Heart left ventricle (tissue), 13 donors: Measurements from ENCODE around the gene CETN1.

Experiments
- CTCF ChIP-seq, 12 donors: fragments of 200-600 bp; sonication (generic) in 4 of 12; IDR thresholded peaks; one replicate each; pipeline versions ENCODE4 v1.5.0 to v1.8.0; 2018 to 2022; ENCODE audit warnings: antibody characterized with exemption in 12 of 12, mild to moderate bottlenecking in 5 of 12
- POLR2A ChIP-seq, 2 donors: fragments of 450-650 bp; IDR thresholded peaks; one replicate each; pipeline ENCODE4 v1.6.1; 2017; ENCODE audit warnings: antibody characterized with exemption in 2 of 2, mild to moderate bottlenecking in 2 of 2, moderate library complexity in 2 of 2
- donor health status: ischemic (EF 13 %, LVEDD 7.1; RV severe dilation, severe dysfunction).
- donor health status: DM: no; HTN: yes; CAD: no.
- donor health status: DM: no; HTN: no; CAD: no.
- donor health status: ischemic (EF 25% LVEDD 6.9; RV normal size, moderate dysfunction).
- donor health status: ischemic (EF 25% LVEDD 5.7; RV mildly dilated, moderate dysfunction).
- donor health status: ischemic (EF 35%, LVEDD 5.7; RV mildly dilated, moderate dysfunction).
- donor health status: nonischemic (EF 11% LVEDD 7.7; RV severe dilation, severe dysfunction).
- donor health status: DM: yes; HTN: yes; CAD: no.
- donor health status: PGD.
- donor health status: ischemic (EF 29% LVEDD 5.4; RV normal size, mild dysfunction).
- donor health status: nonischemic (EF 23%, LVEDD 6.1; RV moderate dilation, normal function).

- TF ChIP-seq CTCF (IDR thresholded peaks at IDR 0.05) (peak; percentile 59 to 81 (median 74)), POLR2A (IDR thresholded peaks at IDR 0.05) (no peak)
Observed at GRCh38 chr18:623761-624620, 43.8 kb downstream of the CETN1 start.
